OCI-M1 (cell line): ENCODE measurements around the gene LIX1L.

Source experiments
- DNase-seq: peaks from one replicate; lab custom pipeline; 2025; lab: John Stamatoyannopoulos, UW

LIX1L gene

GRCh38 chr1:145893306-145894055 is 64.3 kb downstream of the LIX1L start:
- DNase-seq: no peak

- peak; percentile 85 for DNase-seq
Observed at GRCh38 chr1:145892486-145893087, 65.2 kb downstream of the LIX1L start.

GRCh38 chr1:145891587-145892485 is 66.0 kb downstream of the LIX1L start:
- DNase-seq: peak; percentile 94

GRCh38 chr1:145891143-145891542 is 66.7 kb downstream of the LIX1L start:
- no peak for DNase-seq

- DNase-seq: no peak
Observed at GRCh38 chr1:145889722-145890121, 68.1 kb downstream of the LIX1L start.

- DNase-seq: no peak
Observed at GRCh38 chr1:145887631-145888030, 70.2 kb downstream of the LIX1L start.

- DNase-seq: no peak
Observed at GRCh38 chr1:145886816-145887215, 71.0 kb downstream of the LIX1L start.

GRCh38 chr1:145886390-145886789 is 71.4 kb downstream of the LIX1L start:
- DNase-seq: no peak

- peak; percentile 90 for DNase-seq
Observed at GRCh38 chr1:145885738-145886287, 72.0 kb downstream of the LIX1L start, which contains the start of gene ANKRD35. Gene ANKRD35 (minus strand): TSS chr1:145885866. CDS start chr1:145885758, 108 bp downstream.

GRCh38 chr1:145884675-145885074 is 73.1 kb downstream of the LIX1L start:
- DNase-seq: no peak
